Measurements from ENCODE around the gene RC3H1. TPM values are rescaled to one million over a fixed set of nuclear protein-coding genes. Genes with fewer than 3 reads are reported as not detected.

RC3H1 gene
- total and polyA plus RNA-seq, 9 of the 15 experiments (the other 6 are each of a cell fraction or from before 2014, with no cell fraction given): 2.4 to 31.7 (median 12.4) TPM

DNA sequence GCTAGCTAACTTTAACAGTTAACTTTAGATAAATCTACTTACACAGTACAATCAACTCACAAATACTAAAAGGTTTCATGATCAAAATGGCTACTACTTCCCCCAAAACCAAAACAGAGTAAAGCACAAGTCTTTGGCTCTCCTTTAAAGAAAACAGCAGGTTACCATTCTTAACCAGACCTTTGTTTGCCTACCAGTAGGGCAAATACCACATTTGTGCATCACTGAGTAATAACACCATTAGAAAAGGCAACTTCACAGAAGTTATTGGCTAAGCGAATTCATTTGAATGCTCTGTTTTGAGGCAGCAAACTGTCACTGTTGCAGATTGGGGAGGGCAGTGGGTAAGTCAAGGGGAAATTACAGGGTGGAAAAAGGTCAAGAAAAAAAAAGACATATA lies 87.7 kb downstream of the RC3H1 start (continued):
- TF ChIP-seq, protein P1, sequence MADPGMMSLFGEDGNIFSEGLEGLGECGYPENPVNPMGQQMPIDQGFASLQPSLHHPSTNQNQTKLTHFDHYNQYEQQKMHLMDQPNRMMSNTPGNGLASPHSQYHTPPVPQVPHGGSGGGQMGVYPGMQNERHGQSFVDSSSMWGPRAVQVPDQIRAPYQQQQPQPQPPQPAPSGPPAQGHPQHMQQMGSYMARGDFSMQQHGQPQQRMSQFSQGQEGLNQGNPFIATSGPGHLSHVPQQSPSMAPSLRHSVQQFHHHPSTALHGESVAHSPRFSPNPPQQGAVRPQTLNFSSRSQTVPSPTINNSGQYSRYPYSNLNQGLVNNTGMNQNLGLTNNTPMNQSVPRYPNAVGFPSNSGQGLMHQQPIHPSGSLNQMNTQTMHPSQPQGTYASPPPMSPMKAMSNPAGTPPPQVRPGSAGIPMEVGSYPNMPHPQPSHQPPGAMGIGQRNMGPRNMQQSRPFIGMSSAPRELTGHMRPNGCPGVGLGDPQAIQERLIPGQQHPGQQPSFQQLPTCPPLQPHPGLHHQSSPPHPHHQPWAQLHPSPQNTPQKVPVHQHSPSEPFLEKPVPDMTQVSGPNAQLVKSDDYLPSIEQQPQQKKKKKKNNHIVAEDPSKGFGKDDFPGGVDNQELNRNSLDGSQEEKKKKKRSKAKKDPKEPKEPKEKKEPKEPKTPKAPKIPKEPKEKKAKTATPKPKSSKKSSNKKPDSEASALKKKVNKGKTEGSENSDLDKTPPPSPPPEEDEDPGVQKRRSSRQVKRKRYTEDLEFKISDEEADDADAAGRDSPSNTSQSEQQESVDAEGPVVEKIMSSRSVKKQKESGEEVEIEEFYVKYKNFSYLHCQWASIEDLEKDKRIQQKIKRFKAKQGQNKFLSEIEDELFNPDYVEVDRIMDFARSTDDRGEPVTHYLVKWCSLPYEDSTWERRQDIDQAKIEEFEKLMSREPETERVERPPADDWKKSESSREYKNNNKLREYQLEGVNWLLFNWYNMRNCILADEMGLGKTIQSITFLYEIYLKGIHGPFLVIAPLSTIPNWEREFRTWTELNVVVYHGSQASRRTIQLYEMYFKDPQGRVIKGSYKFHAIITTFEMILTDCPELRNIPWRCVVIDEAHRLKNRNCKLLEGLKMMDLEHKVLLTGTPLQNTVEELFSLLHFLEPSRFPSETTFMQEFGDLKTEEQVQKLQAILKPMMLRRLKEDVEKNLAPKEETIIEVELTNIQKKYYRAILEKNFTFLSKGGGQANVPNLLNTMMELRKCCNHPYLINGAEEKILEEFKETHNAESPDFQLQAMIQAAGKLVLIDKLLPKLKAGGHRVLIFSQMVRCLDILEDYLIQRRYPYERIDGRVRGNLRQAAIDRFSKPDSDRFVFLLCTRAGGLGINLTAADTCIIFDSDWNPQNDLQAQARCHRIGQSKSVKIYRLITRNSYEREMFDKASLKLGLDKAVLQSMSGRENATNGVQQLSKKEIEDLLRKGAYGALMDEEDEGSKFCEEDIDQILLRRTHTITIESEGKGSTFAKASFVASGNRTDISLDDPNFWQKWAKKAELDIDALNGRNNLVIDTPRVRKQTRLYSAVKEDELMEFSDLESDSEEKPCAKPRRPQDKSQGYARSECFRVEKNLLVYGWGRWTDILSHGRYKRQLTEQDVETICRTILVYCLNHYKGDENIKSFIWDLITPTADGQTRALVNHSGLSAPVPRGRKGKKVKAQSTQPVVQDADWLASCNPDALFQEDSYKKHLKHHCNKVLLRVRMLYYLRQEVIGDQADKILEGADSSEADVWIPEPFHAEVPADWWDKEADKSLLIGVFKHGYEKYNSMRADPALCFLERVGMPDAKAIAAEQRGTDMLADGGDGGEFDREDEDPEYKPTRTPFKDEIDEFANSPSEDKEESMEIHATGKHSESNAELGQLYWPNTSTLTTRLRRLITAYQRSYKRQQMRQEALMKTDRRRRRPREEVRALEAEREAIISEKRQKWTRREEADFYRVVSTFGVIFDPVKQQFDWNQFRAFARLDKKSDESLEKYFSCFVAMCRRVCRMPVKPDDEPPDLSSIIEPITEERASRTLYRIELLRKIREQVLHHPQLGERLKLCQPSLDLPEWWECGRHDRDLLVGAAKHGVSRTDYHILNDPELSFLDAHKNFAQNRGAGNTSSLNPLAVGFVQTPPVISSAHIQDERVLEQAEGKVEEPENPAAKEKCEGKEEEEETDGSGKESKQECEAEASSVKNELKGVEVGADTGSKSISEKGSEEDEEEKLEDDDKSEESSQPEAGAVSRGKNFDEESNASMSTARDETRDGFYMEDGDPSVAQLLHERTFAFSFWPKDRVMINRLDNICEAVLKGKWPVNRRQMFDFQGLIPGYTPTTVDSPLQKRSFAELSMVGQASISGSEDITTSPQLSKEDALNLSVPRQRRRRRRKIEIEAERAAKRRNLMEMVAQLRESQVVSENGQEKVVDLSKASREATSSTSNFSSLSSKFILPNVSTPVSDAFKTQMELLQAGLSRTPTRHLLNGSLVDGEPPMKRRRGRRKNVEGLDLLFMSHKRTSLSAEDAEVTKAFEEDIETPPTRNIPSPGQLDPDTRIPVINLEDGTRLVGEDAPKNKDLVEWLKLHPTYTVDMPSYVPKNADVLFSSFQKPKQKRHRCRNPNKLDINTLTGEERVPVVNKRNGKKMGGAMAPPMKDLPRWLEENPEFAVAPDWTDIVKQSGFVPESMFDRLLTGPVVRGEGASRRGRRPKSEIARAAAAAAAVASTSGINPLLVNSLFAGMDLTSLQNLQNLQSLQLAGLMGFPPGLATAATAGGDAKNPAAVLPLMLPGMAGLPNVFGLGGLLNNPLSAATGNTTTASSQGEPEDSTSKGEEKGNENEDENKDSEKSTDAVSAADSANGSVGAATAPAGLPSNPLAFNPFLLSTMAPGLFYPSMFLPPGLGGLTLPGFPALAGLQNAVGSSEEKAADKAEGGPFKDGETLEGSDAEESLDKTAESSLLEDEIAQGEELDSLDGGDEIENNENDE (IDR thresholded peaks at IDR 0.05; ENCODE audit: low read depth, low read length): no peak
- TF ChIP-seq CEBPB (tag; IDR thresholded peaks at IDR 0.05) (no peak), ZNF436 (CRISPR knock-in tag; IDR thresholded peaks at IDR 0.05) (no peak)

Data from K562 (cell line).